Measurements from ENCODE around the gene FGGY. TPM values are rescaled to one million over a fixed set of nuclear protein-coding genes. Genes with fewer than 3 reads are reported as not detected.

FGGY gene
- total and polyA plus RNA-seq, 11 donors = 7.2 to 42.9 (median 32.0) TPM

- no peak overlapping the region for H3K4me3 ChIP-seq
- peaks cover 0 to 10% (median under 1%) of the 10 kb centered on the region in 12 donors for H3K4me1 ChIP-seq
- no peaks in the 10 kb centered on the region for H3K36me3 ChIP-seq
- TF ChIP-seq CTCF (IDR thresholded peaks at IDR 0.05) = no peak
- TF ChIP-seq POLR2A (IDR thresholded peaks at IDR 0.05) = no peak
- no peak for DNase-seq
- no peaks in the 10 kb centered on the region for H3K27me3 ChIP-seq
- H3K27ac ChIP-seq = peak overlapping the region in 3 of 12 donors; percentile 66 to 76 (median 71)
- intact Hi-C loops (cut with DNase I) = no loop called here
- no peaks in the 10 kb centered on the region for H3K9me3 ChIP-seq
- ATAC-seq = no peak
Measured at GRCh38 chr1:59601811-59602210, 304.9 kb downstream of the FGGY start.

GRCh38 chr1:59604191-59604590 is 307.3 kb downstream of the FGGY start:
- Histone ChIP-seq H3K4me1 (peaks cover 0 to 5% (median 0%) of the 10 kb centered on the region in 12 donors), H3K27me3 (no peaks in the 10 kb centered on the region), H3K27ac (no peak overlapping the region), H3K4me3 (no peak overlapping the region), H3K36me3 (peaks cover 0 to 11% (median 4%) of the 10 kb centered on the region in 9 donors), H3K9me3 (no peaks in the 10 kb centered on the region)
- no peak for TF ChIP-seq CTCF (IDR thresholded peaks at IDR 0.05)
- intact Hi-C loops (cut with DNase I) = no loop called here
- ATAC-seq = no peak
- no peak for DNase-seq

- Histone ChIP-seq H3K9me3 (no peaks in the 10 kb centered on the region), H3K36me3 (peaks cover 0 to 11% (median 5%) of the 10 kb centered on the region in 9 donors), H3K27ac (no peak overlapping the region), H3K27me3 (no peaks in the 10 kb centered on the region), H3K4me3 (no peak overlapping the region), H3K4me1 (peaks cover 0 to 5% (median 0%) of the 10 kb centered on the region in 12 donors)
- DNase-seq = no peak
- TF ChIP-seq CTCF (IDR thresholded peaks at IDR 0.05) (no peak), POLR2A (IDR thresholded peaks at IDR 0.05) (no peak)
- 81 to 86% (median 83%) methylated on average over 3 of the region's 3 CpGs for WGBS, 4 donors
- intact Hi-C loops (cut with DNase I) = no loop called here
- ATAC-seq = no peak
Measured at GRCh38 chr1:59605184-59605583, 308.3 kb downstream of the FGGY start.

- Histone ChIP-seq H3K27me3 (no peaks in the 10 kb centered on the region), H3K27ac (no peak overlapping the region), H3K4me3 (no peak overlapping the region), H3K9me3 (peaks cover 0 to 4% (median 0%) of the 10 kb centered on the region in 12 donors), H3K4me1 (peaks cover 0 to 5% (median 0%) of the 10 kb centered on the region in 12 donors), H3K36me3 (peaks cover 0 to 14% (median 5%) of the 10 kb centered on the region in 9 donors)
- ATAC-seq (no peak), DNase-seq (no peak)
- WGBS, 4 donors = 0 to 38% (median 19%) methylated on average over 1 of the region's 1 CpG
- intact Hi-C loops (cut with DNase I) = no loop called here
- TF ChIP-seq CTCF (IDR thresholded peaks at IDR 0.05) = no peak
- TF ChIP-seq POLR2A (IDR thresholded peaks at IDR 0.05) = no peak
Measured at GRCh38 chr1:59605761-59606160, 308.9 kb downstream of the FGGY start.
